ENCODE results near the gene TSPAN3. TPM values are rescaled to one million over a fixed set of nuclear protein-coding genes. Genes with fewer than 3 reads are reported as not detected.

Gene TSPAN3
- total RNA-seq, 1 donor from 2014 or later: 223 TPM

DNA sequence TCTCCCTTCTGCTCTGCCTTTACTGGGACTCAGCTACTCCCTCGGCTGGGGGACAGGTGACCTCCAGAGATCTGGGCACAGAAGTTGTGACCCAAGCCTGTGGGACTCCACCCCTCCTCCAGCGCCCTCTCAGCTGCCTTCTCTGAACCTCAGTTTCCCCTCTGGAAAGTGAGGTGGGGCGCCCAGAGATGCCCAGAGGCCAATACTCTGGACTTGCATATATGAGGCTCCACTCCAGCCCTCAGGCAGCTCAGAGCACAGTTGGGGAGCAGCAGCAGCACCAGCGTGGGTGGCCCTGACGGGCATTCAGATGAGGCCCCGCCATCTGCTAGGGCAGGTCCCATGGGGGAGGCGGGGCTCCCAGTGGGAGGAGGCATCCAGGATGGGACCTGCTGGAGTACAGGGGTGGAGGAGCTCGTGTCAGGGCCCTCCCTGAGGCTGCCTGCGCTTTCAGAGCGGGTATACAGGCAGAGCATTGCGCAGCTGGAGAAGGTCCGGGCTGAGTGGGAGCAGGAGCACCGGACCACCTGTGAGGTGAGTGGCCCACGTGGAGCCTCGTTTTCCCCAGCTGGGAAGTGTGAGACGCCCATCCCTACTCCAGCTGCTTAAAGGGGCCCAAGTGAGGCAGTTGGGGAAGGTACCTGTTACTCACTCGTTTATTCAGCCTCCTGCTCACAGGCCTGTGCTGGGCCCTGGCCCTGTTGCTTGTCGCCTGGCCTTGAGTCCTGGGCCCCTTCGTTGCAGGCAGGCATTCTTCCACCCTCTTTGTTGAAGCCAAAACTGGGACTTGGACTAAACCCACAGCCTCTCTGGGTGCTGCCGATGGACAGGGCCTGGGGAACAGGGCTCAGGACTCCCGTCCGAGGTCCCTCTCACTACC is 40.6 kb downstream of the TSPAN3 start:
- peaks cover 17% of the 10 kb centered on the region for H3K27me3 Mint-ChIP-seq (ENCODE audit: low read depth, unreplicated experiment)
- no peaks in the 10 kb centered on the region for H3K27me3 ChIP-seq (ENCODE audit: insufficient read depth, low read length)
- H3K9me3 Mint-ChIP-seq (ENCODE audit: unreplicated experiment): no peaks in the 10 kb centered on the region
- no peak overlapping the region for H2AFZ ChIP-seq (ENCODE audit: low read depth, low read length)
- TF ChIP-seq, protein P1, sequence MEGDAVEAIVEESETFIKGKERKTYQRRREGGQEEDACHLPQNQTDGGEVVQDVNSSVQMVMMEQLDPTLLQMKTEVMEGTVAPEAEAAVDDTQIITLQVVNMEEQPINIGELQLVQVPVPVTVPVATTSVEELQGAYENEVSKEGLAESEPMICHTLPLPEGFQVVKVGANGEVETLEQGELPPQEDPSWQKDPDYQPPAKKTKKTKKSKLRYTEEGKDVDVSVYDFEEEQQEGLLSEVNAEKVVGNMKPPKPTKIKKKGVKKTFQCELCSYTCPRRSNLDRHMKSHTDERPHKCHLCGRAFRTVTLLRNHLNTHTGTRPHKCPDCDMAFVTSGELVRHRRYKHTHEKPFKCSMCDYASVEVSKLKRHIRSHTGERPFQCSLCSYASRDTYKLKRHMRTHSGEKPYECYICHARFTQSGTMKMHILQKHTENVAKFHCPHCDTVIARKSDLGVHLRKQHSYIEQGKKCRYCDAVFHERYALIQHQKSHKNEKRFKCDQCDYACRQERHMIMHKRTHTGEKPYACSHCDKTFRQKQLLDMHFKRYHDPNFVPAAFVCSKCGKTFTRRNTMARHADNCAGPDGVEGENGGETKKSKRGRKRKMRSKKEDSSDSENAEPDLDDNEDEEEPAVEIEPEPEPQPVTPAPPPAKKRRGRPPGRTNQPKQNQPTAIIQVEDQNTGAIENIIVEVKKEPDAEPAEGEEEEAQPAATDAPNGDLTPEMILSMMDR (IDR thresholded peaks at IDR 0.05; ENCODE audit: insufficient read depth, low read depth, low read length): no peak
- TF ChIP-seq EZH2 (IDR thresholded peaks at IDR 0.05; ENCODE audit: insufficient read depth, low read length): no peak
- H3K9ac ChIP-seq (ENCODE audit: low read length): no peak overlapping the region
- FAIRE-seq (no peak), DNase-seq (ENCODE audit: low read depth) (no peak)
- H3K4me1 ChIP-seq (ENCODE audit: insufficient read depth, low read length): no peaks in the 10 kb centered on the region
- no peaks in the 10 kb centered on the region for H3K79me2 ChIP-seq (ENCODE audit: insufficient read depth, low read length)
- no peaks in the 10 kb centered on the region for H3K36me3 Mint-ChIP-seq (ENCODE audit: low read depth, unreplicated experiment)
- H4K20me1 ChIP-seq (ENCODE audit: insufficient read depth, low read length): no peaks in the 10 kb centered on the region
- no peaks in the 10 kb centered on the region for H3K4me1 Mint-ChIP-seq (ENCODE audit: low read depth, unreplicated experiment)
- no peak overlapping the region for H3K4me2 ChIP-seq (ENCODE audit: low read length)
- no peak overlapping the region for H3K27ac Mint-ChIP-seq (ENCODE audit: unreplicated experiment)
- H3K4me3 Mint-ChIP-seq (ENCODE audit: unreplicated experiment): no peak overlapping the region
- H3K4me3 ChIP-seq (ENCODE audit: insufficient read depth, low read depth, low read length): no peak overlapping the region
- H3K36me3 ChIP-seq (ENCODE audit: insufficient read depth, low read length): no peaks in the 10 kb centered on the region
- no peak overlapping the region for H3K27ac ChIP-seq (ENCODE audit: low read depth, low read length)
- no peaks in the 10 kb centered on the region for H3K9me3 ChIP-seq (ENCODE audit: insufficient read depth, low read depth, low read length)

DNA sequence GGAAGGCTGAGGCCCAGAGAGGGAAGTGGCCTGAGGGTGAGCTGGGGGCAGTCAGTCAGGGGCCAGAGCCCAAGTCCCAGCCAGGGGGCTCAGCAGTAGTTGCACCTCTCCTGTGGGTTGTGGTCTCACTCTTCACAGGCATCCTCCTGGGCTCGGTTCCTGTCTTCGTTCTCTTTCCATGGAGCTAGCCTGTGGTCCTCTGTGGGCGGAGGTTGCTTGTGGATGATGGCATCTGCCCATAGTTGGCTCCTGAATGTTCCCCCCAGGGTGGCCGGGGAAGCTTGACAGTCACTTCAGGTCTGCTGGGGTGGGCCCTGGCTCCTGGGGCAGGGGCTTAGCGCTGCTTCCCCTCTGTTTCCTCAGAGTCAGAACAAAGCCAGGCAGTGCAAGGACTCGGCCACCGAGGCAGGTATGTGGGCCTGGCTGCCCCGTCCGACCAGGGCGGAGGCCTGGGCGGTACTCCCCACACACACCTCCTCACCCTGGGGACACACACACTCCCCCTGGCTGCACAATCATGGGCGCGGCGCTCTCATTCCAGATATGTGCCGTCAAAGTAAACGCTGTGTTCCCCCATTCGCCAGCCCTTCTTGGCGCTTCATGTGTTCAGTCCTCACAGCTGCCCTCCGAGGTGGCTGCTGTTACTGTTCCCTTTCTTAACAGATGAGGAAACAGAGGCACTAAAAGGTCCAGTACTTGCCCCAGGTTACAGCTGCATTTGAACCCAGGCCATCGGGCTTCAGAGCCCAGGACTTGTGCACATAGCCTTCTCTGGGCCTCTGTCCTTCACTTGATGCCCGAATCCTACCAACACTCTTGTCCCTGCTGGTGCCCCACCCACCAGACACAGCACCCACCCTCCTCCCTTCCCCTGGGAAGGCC is 41.5 kb downstream of the TSPAN3 start:
- H3K4me1 ChIP-seq (ENCODE audit: insufficient read depth, low read length): no peaks in the 10 kb centered on the region
- DNase-seq (ENCODE audit: low read depth): no peak
- H3K36me3 Mint-ChIP-seq (ENCODE audit: low read depth, unreplicated experiment): no peaks in the 10 kb centered on the region
- no peaks in the 10 kb centered on the region for H3K36me3 ChIP-seq (ENCODE audit: insufficient read depth, low read length)
- no peak for FAIRE-seq
- H3K4me1 Mint-ChIP-seq (ENCODE audit: low read depth, unreplicated experiment): no peaks in the 10 kb centered on the region
- no peaks in the 10 kb centered on the region for H3K9me3 Mint-ChIP-seq (ENCODE audit: unreplicated experiment)
- H3K79me2 ChIP-seq (ENCODE audit: insufficient read depth, low read length): no peaks in the 10 kb centered on the region
- H3K4me3 Mint-ChIP-seq (ENCODE audit: unreplicated experiment): no peak overlapping the region
- H4K20me1 ChIP-seq (ENCODE audit: insufficient read depth, low read length): no peaks in the 10 kb centered on the region
- H3K4me3 ChIP-seq (ENCODE audit: insufficient read depth, low read depth, low read length): no peak overlapping the region
- TF ChIP-seq, protein P1 (IDR thresholded peaks at IDR 0.05; ENCODE audit: insufficient read depth, low read depth, low read length): no peak
- no peak for TF ChIP-seq EZH2 (IDR thresholded peaks at IDR 0.05; ENCODE audit: insufficient read depth, low read length)
- peaks cover 21% of the 10 kb centered on the region for H3K27me3 Mint-ChIP-seq (ENCODE audit: low read depth, unreplicated experiment)
- no peak overlapping the region for H3K9ac ChIP-seq (ENCODE audit: low read length)
- no peaks in the 10 kb centered on the region for H3K27me3 ChIP-seq (ENCODE audit: insufficient read depth, low read length)
- no peak overlapping the region for H3K4me2 ChIP-seq (ENCODE audit: low read length)
- H3K27ac Mint-ChIP-seq (ENCODE audit: unreplicated experiment): no peak overlapping the region
- no peak overlapping the region for H3K27ac ChIP-seq (ENCODE audit: low read depth, low read length)
- H3K9me3 ChIP-seq (ENCODE audit: insufficient read depth, low read depth, low read length): no peaks in the 10 kb centered on the region
- no peak overlapping the region for H2AFZ ChIP-seq (ENCODE audit: low read depth, low read length)

All from astrocyte (in vitro differentiated cells and primary cell).